SK-N-MC (cell line): Measurements from ENCODE around the gene LTBP4.

Source experiments
- EZH2 ChIP-seq: fragments of 200-600 bp; sonication (generic); IDR thresholded peaks from one replicate; pipeline ENCODE4 v1.6.1; 2017; ENCODE audit warnings: antibody characterized with exemption
- POLR2AphosphoS5 ChIP-seq: IDR thresholded peaks from 2 replicates; pipeline ENCODE4 v1.6.1; 2012; ENCODE audit warnings: mild to moderate bottlenecking, low read depth, low read length, borderline replicate concordance

DNA sequence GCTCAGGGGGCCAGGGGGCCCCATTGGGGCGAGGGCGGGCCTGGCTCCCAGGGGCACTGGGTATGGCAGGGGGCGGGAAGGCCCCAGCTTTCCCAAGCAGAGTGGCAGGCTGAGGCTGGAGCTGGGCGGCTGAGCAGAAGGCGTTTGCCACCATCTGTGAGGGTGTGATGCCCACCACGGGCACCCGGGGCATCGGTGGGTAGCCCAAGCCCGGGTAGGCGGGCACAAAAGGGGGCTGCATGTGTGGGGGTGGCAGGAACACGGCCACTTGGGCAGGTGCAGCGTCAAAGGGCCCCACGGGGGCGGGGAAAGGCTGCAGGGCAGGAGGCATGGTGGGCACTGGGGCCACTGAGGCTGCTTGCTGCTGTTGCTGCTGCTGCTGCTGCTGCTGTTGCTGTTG lies 66.4 kb downstream of the LTBP4 start:
- TF ChIP-seq POLR2AphosphoS5 (no peak), EZH2 (no peak)
